IgD-negative memory B cell (primary cell): ENCODE measurements around the gene SUPT4H1. TPM values are rescaled to one million over a fixed set of nuclear protein-coding genes. Genes with fewer than 3 reads are reported as not detected.

Experiments used
- H3K27ac Mint-ChIP-seq, 3 donors: one replicate each; pipeline ENCODE4 v1.8.0; 2020 to 2022; ENCODE audit warnings: mild to moderate bottlenecking in 3 of 3, mixed read lengths in 3 of 3, moderate library complexity in 1 of 3
- H3K27me3 Mint-ChIP-seq: one replicate; pipeline ENCODE4 v1.8.0; 2021; ENCODE audit warnings: mixed read lengths
- H3K36me3 Mint-ChIP-seq: one replicate; pipeline ENCODE4 v1.8.0; 2020; ENCODE audit warnings: mild to moderate bottlenecking, mixed read lengths
- H3K4me1 Mint-ChIP-seq, 3 donors: one replicate each; pipeline ENCODE4 v1.8.0; 2020 to 2022; ENCODE audit warnings: mixed read lengths in 3 of 3, mild to moderate bottlenecking in 1 of 3
- H3K4me3 Mint-ChIP-seq, 4 donors: one replicate each; pipeline ENCODE4 v1.8.0; 2020 to 2022; ENCODE audit warnings: mild to moderate bottlenecking in 4 of 4, mixed read lengths in 4 of 4, moderate library complexity in 3 of 4
- H3K9me3 Mint-ChIP-seq, 3 donors: one replicate each; pipeline ENCODE4 v1.8.0; 2020 to 2021; ENCODE audit warnings: mixed read lengths in 3 of 3, mild to moderate bottlenecking in 1 of 3
- polyA plus RNA-seq: library from polyadenylated mRNA; unstranded; fragments of 300-500 nt; fragmentation: Illumina TruSeq; gene quantifications from one replicate; pipeline ENCODE4 v1.2.3, GENCODE V29; 2021

The SUPT4H1 gene
- polyA plus RNA-seq, 1 donor from 2014 or later: 94.2 TPM

- Mint-ChIP-seq H3K9me3 (no peaks in the 10 kb centered on the region), H3K4me3 (no peak overlapping the region), H3K27me3 (no peaks in the 10 kb centered on the region), H3K36me3 (peaks cover 3% of the 10 kb centered on the region), H3K4me1 (peaks cover 7 to 11% (median 9%) of the 10 kb centered on the region in 3 donors), H3K27ac (peak overlapping the region in 1 of 3 donors; percentile 80)
These were observed 33.3 kb downstream of the SUPT4H1 start for GRCh38 chr17:58318627-58319172.

- H3K4me3 Mint-ChIP-seq: no peak overlapping the region
- H3K4me1 Mint-ChIP-seq: peaks cover 7 to 11% (median 7%) of the 10 kb centered on the region in 3 donors
- no peaks in the 10 kb centered on the region for H3K9me3 Mint-ChIP-seq
- H3K27ac Mint-ChIP-seq: no peak overlapping the region
- H3K27me3 Mint-ChIP-seq: no peaks in the 10 kb centered on the region
- peaks cover 3% of the 10 kb centered on the region for H3K36me3 Mint-ChIP-seq
These were observed 33.9 kb downstream of the SUPT4H1 start for GRCh38 chr17:58318065-58318481.

DNA sequence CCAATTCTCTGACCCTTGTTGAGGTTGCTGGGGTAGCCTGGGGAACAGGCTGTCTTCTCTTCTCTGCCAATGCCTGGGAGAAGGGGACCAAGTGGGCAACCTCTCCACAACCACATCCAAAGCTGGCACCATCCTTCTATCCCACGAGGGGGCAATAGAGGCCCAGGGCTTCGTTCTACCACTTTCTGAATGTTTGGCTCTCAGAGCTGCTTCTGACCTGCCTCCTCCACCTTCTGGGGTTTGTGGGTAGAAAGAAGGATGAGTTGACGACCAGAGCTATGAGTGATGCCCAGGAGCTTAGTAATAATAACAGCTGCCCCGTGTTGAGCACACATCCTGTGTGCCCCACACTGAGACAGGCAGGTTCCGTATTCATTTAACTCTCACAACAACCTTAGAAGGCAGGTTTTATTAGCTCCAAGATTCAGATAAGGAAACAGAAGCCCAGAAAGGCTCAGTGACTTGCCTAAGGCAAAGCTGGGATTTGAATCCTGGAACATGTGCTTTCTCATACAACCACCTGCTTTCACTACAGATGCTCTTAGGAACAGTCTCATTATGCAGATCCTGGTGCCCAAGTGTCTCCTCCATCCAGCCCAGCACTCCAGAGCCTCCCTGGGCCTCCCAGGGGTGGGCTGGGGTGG is 34.5 kb downstream of the SUPT4H1 start:
- peak overlapping the region in 2 of 4 donors; percentile 6 to 7 for H3K4me3 Mint-ChIP-seq
- H3K36me3 Mint-ChIP-seq: peaks cover 3% of the 10 kb centered on the region
- H3K4me1 Mint-ChIP-seq: peaks cover 7 to 11% (median 7%) of the 10 kb centered on the region in 3 donors
- H3K27ac Mint-ChIP-seq: peak overlapping the region; percentile 17 to 94 (median 21)
- no peaks in the 10 kb centered on the region for H3K27me3 Mint-ChIP-seq
- H3K9me3 Mint-ChIP-seq: no peaks in the 10 kb centered on the region

DNA sequence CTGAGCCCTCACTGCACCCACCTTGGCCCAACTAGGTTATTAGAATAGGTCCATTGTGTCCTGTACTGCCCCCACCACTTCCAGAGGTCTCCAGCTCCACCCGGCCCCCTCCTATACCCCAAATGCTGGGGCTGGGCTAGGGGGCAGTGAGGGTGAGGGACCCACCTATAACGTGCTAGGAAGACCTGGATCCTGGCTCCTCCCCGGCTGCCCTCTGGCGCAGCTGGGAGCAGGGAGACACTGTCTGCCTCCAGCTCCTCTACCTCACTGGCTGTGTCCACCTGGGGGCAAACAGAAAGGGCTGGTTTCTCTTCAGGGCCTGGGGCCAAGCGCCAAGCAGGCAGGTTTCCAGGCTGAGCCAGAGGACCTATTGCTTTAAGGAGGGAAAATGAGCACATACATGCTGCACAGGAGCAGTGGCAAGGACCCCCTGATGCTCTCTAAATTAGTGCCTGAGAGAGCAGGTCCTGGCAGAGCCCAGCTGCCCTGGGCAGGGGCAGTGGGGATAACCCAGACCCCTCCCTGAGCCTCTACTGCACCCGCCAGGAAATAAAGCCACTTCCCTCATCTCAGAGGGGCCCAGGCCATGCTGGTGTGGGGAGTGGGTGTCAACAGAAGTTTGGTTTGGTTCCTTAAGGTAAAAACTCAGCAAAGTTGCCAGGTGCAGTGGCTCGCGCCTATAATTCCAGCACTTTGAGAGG is 35.6 kb downstream of the SUPT4H1 start:
- no peak overlapping the region for H3K4me3 Mint-ChIP-seq
- no peaks in the 10 kb centered on the region for H3K27me3 Mint-ChIP-seq
- no peak overlapping the region for H3K27ac Mint-ChIP-seq
- H3K36me3 Mint-ChIP-seq: no peaks in the 10 kb centered on the region
- H3K9me3 Mint-ChIP-seq: no peaks in the 10 kb centered on the region
- H3K4me1 Mint-ChIP-seq: peaks cover 5 to 7% (median 6%) of the 10 kb centered on the region in 3 donors

DNA sequence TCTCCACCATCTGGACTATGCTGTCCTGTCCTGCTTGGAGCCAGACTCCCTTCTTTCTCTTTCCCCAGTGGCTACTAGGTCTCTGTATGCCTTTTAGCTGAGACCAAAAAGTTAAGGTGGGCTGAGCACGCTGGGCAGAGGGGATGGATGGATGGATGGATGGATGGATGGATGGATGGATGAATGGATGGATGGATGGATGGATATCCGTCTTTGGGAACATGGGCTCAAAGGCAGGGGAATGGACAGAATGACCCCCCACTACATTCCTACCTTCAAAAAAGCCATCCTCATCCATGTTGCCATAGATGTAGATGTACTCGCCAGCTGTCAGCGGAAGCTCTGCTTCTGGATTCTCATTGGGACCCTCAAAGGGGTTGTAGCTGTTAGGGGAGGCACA is 36.3 kb downstream of the SUPT4H1 start:
- no peak overlapping the region for H3K27ac Mint-ChIP-seq
- H3K4me3 Mint-ChIP-seq: no peak overlapping the region
- no peaks in the 10 kb centered on the region for H3K27me3 Mint-ChIP-seq
- H3K4me1 Mint-ChIP-seq: peaks cover 5 to 7% (median 6%) of the 10 kb centered on the region in 3 donors
- no peaks in the 10 kb centered on the region for H3K36me3 Mint-ChIP-seq
- no peaks in the 10 kb centered on the region for H3K9me3 Mint-ChIP-seq

DNA sequence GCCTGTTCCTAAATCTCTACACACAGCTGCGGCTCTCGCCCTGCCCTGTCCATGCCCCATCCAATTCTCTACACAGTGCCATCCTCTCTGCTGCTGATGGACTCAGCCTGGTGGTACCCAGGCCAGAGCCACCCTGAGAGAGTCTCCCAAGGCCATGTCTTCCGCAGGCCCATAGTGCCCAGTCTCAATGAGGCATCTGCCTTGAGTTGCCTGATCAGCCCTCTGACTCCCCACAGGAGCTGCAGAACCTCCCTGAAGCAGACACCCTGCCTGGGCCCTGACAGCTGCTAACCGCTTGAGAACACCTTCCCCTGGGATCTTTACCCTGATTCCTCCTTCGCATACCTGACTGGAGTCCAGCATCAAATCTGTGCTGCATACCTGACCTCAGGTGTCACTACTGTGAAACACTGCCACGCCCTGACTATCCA is 36.7 kb downstream of the SUPT4H1 start:
- H3K9me3 Mint-ChIP-seq: no peaks in the 10 kb centered on the region
- no peak overlapping the region for H3K27ac Mint-ChIP-seq
- H3K4me1 Mint-ChIP-seq: peaks cover 5 to 7% (median 6%) of the 10 kb centered on the region in 3 donors
- no peak overlapping the region for H3K4me3 Mint-ChIP-seq
- H3K36me3 Mint-ChIP-seq: no peaks in the 10 kb centered on the region
- H3K27me3 Mint-ChIP-seq: no peaks in the 10 kb centered on the region

DNA sequence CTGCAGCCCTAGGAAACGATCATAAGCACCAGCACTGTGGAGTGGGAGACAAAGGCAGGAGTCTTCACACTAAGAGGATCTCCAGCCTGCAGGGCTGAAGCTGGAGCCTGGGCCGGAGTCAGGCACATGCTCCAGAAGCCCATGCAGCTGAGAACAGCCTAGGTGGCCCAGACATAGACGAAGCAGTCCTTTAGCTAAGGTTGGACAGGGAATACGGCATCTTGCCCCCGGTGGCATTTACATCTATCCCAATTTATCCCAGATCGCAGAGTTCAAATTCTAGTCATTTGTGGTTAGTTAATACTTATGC is 37.3 kb downstream of the SUPT4H1 start:
- H3K27ac Mint-ChIP-seq: no peak overlapping the region
- H3K9me3 Mint-ChIP-seq: no peaks in the 10 kb centered on the region
- H3K36me3 Mint-ChIP-seq: no peaks in the 10 kb centered on the region
- no peaks in the 10 kb centered on the region for H3K27me3 Mint-ChIP-seq
- H3K4me1 Mint-ChIP-seq: peaks cover 5 to 7% (median 6%) of the 10 kb centered on the region in 3 donors
- no peak overlapping the region for H3K4me3 Mint-ChIP-seq

DNA sequence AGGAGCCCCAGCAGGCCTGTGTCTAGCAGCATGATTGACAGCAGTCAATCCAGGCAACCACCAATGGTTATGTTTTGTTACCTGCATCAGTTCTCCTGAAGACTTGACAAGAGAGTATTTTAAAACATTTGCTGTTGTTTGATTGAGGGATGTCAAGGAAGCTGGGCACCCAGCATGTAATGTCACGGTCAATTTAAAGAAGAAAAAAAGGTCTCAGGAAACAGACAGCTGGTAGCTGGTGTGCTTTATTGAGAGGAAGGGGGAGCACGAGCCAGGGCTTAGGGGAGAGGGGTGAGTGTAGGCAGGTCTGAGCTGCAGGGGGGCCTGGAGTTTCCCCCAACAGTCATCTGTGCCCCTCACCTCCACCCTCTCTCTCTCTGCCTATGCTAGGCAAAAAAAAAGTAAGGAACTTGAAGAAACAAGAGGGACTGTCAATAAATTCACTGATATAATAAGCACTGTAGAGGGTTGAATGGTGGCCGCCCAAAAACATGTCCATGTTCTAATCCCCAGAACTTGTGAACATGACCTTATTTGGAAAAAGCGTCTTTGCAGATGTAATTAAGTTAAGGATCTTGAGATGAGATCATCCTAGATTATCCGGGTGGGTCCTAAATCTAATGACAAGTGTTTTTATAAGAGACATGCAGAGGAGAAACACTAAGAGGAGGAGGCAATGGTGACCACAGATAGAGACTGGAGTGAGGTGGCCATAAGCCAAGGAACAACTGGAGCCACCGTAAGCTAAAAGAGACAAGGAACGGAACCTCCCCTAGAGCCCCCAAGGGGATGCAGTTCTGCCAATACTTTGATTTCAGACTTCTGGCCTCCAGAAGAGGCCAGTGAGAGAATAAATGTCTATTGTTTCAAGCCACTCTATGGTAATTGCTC is 37.9 kb downstream of the SUPT4H1 start:
- Mint-ChIP-seq H3K4me1 (peaks cover 5 to 7% (median 6%) of the 10 kb centered on the region in 3 donors), H3K4me3 (no peak overlapping the region), H3K27ac (peak overlapping the region in 1 of 3 donors; percentile 77), H3K9me3 (no peaks in the 10 kb centered on the region), H3K36me3 (no peaks in the 10 kb centered on the region), H3K27me3 (no peaks in the 10 kb centered on the region)

DNA sequence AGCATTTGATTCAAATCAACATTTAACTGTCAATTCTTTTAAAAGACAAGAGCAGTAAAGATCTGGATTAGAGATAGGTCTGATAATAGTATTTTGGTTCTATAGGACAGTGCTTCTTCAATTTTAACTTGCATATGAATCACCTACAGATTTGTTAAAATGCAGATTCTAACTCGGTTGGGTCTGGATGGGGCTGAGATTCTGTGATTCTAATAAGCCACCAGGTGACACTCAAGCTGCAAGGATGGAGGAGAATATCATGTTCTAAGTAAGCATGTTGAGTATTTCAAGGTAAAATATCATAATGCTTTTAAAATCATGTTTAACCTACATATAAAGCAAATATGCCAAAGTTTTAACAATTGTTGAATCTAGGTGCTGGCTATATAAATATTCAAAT is 39.2 kb downstream of the SUPT4H1 start:
- H3K4me1 Mint-ChIP-seq: peaks cover 5 to 7% (median 6%) of the 10 kb centered on the region in 3 donors
- H3K36me3 Mint-ChIP-seq: no peaks in the 10 kb centered on the region
- H3K27me3 Mint-ChIP-seq: no peaks in the 10 kb centered on the region
- H3K9me3 Mint-ChIP-seq: no peaks in the 10 kb centered on the region
- H3K4me3 Mint-ChIP-seq: no peak overlapping the region
- H3K27ac Mint-ChIP-seq: peak overlapping the region in 1 of 3 donors; percentile 77

- H3K27me3 Mint-ChIP-seq: no peaks in the 10 kb centered on the region
- H3K4me1 Mint-ChIP-seq: no peaks in the 10 kb centered on the region
- H3K9me3 Mint-ChIP-seq: no peaks in the 10 kb centered on the region
- H3K4me3 Mint-ChIP-seq: no peak overlapping the region
- H3K27ac Mint-ChIP-seq: no peak overlapping the region
- H3K36me3 Mint-ChIP-seq: no peaks in the 10 kb centered on the region
These were observed 39.9 kb downstream of the SUPT4H1 start for GRCh38 chr17:58312021-58312630.

- no peaks in the 10 kb centered on the region for H3K36me3 Mint-ChIP-seq
- H3K27ac Mint-ChIP-seq: peak overlapping the region in 1 of 3 donors; percentile 35
- no peaks in the 10 kb centered on the region for H3K9me3 Mint-ChIP-seq
- no peaks in the 10 kb centered on the region for H3K27me3 Mint-ChIP-seq
- no peak overlapping the region for H3K4me3 Mint-ChIP-seq
- H3K4me1 Mint-ChIP-seq: no peaks in the 10 kb centered on the region
These were observed 40.5 kb downstream of the SUPT4H1 start for GRCh38 chr17:58311429-58311894.

DNA sequence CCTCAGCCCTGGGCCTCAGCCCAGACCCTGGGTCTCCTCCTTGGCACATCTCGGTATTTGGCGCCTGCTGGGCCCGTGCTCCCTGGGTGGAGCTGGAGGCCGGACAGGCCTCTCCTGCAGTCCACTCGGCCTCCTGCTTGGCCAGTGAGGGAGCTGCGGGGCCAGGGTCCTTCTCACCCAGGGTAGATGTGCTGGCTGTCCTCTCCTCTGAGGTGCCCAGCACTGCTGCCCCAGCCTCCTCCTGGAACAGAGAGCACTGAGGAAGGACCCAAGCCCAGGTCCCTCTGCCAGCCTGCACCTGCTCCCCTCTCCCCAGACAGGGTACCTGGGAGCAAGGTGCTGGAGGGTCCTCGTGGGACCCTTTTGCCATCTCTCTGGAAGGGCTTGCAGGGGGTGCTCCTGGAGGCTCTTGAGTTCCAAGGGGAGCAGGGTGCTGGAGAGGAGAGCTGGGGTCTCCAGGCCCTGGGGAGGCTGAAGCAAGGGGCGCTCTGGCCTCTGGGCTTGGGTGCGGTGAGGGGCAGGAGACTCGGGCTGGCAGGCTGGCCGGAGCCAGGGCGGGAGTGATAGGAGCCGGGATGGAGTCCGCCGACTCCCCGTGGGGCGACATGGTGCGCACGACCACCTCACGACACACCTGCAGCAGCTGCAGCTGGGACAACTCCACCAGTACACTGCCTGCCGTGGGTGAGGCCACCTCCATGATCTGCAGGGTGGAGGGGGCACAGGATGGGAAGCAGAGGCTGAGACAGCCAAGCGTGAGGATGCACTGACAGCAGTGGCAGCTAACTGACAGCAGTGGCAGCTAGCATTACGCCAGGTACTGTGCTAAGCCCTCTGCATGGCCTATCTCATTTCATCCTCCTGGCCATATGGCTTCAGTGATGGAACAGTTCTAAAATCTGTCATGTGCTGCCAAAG is 41.2 kb downstream of the SUPT4H1 start:
- no peak overlapping the region for H3K4me3 Mint-ChIP-seq
- no peaks in the 10 kb centered on the region for H3K4me1 Mint-ChIP-seq
- no peaks in the 10 kb centered on the region for H3K9me3 Mint-ChIP-seq
- H3K36me3 Mint-ChIP-seq: no peaks in the 10 kb centered on the region
- H3K27ac Mint-ChIP-seq: peak overlapping the region in 1 of 3 donors; percentile 35
- H3K27me3 Mint-ChIP-seq: no peaks in the 10 kb centered on the region

DNA sequence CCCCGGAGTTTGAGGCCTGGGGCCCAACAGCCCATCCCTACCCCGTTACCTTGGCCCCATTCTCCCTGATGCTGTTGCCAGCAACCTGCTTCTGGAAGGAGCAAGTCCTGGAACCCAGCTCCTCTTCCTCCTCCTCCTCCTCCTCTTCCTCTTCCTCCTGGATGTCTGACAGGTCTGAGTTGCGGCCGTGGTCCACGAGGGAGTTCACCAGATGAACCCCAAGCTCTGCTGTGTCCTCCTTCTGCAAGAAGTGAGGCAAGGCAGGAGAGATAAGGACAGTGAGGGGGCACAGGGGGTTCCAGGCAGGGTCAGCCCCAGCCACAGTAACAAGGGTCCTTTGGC is 42.1 kb downstream of the SUPT4H1 start:
- Mint-ChIP-seq H3K9me3 (no peaks in the 10 kb centered on the region), H3K36me3 (no peaks in the 10 kb centered on the region), H3K27ac (peak overlapping the region in 1 of 3 donors; percentile 23), H3K4me1 (no peaks in the 10 kb centered on the region), H3K27me3 (no peaks in the 10 kb centered on the region), H3K4me3 (no peak overlapping the region)
